ENCODE results near the gene TRIM26. TPM values are rescaled to one million over a fixed set of nuclear protein-coding genes. Genes with fewer than 3 reads are reported as not detected.
"Not testable (repeated sequence)": the region's sequence is repeated elsewhere in the genome, so short reads cannot be mapped to it uniquely, and the experiment has no call there.

The TRIM26 gene
- total RNA-seq, 6 donors from 2014 or later = 38.4 to 67.1 (median 53.8) TPM

GRCh38 chr6:30167101-30167500 is 46.1 kb downstream of the TRIM26 start:
- 41 to 60% methylated on average over 6 of the region's 6 CpGs for WGBS, 2 donors
- H3K36me3 ChIP-seq = no peaks in the 10 kb centered on the region
- H3K27me3 ChIP-seq = peaks cover 0 to 20% (median 5%) of the 10 kb centered on the region in 4 donors
- DNase-seq = no peak
- H3K4me1 ChIP-seq = peaks cover 0 to 12% (median 7%) of the 10 kb centered on the region in 4 donors
- no peak overlapping the region for H3K4me3 ChIP-seq
- no peaks in the 10 kb centered on the region for H3K9me3 ChIP-seq
- TF ChIP-seq POLR2AphosphoS5 (IDR thresholded peaks at IDR 0.05) = no peak
- H3K27ac ChIP-seq = no peak overlapping the region
- ATAC-seq (ENCODE audit: low FRiP score in 2 of 2) = no peak

- H3K27me3 ChIP-seq; H3K27ac ChIP-seq; DNase-seq; H3K9me3 ChIP-seq; ATAC-seq (ENCODE audit: low FRiP score in 2 of 2); H3K4me3 ChIP-seq; H3K4me1 ChIP-seq; H3K36me3 ChIP-seq: not testable (repeated sequence)
- 92 to 96% methylated on average over 1 of the region's 1 CpG for WGBS, 2 donors
Observed at GRCh38 chr6:30165238-30165637, 48.0 kb downstream of the TRIM26 start.

DNA sequence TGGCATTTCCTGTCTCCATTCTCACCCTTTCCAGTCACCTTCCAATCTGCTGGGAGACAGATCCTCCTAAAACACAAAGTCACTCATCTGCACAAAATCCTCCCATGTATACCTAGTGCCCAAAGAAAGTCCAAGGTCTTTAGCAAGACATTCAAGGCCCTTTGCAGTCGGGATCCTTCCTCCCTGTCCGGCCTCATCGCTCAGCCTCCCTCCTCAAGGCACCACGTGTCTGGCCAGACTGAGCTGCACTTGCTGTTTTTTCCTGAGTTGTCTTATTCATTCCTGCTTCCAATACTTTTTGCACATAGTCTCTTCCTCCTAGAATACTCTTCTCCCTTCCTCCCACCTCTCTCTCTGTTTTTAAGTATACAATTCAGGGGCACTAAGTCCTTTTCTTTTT is 48.5 kb downstream of the TRIM26 start:
- ATAC-seq (ENCODE audit: low FRiP score in 2 of 2) = no peak
- 82 to 90% methylated on average over 4 of the region's 4 CpGs for WGBS, 2 donors
- Histone ChIP-seq H3K4me1 (peaks cover 0 to 2% (median 0%) of the 10 kb centered on the region in 4 donors), H3K27ac (no peak overlapping the region), H3K4me3 (no peak overlapping the region), H3K9me3 (no peaks in the 10 kb centered on the region), H3K27me3 (no peaks in the 10 kb centered on the region), H3K36me3 (no peaks in the 10 kb centered on the region)
- TF ChIP-seq EP300 (IDR thresholded peaks at IDR 0.05) (no peak), POLR2A (IDR thresholded peaks at IDR 0.05) (no peak), POLR2AphosphoS5 (IDR thresholded peaks at IDR 0.05) (no peak)
- TF ChIP-seq, protein P1, sequence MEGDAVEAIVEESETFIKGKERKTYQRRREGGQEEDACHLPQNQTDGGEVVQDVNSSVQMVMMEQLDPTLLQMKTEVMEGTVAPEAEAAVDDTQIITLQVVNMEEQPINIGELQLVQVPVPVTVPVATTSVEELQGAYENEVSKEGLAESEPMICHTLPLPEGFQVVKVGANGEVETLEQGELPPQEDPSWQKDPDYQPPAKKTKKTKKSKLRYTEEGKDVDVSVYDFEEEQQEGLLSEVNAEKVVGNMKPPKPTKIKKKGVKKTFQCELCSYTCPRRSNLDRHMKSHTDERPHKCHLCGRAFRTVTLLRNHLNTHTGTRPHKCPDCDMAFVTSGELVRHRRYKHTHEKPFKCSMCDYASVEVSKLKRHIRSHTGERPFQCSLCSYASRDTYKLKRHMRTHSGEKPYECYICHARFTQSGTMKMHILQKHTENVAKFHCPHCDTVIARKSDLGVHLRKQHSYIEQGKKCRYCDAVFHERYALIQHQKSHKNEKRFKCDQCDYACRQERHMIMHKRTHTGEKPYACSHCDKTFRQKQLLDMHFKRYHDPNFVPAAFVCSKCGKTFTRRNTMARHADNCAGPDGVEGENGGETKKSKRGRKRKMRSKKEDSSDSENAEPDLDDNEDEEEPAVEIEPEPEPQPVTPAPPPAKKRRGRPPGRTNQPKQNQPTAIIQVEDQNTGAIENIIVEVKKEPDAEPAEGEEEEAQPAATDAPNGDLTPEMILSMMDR (IDR thresholded peaks at IDR 0.05) = no peak
- no peak for DNase-seq

DNA sequence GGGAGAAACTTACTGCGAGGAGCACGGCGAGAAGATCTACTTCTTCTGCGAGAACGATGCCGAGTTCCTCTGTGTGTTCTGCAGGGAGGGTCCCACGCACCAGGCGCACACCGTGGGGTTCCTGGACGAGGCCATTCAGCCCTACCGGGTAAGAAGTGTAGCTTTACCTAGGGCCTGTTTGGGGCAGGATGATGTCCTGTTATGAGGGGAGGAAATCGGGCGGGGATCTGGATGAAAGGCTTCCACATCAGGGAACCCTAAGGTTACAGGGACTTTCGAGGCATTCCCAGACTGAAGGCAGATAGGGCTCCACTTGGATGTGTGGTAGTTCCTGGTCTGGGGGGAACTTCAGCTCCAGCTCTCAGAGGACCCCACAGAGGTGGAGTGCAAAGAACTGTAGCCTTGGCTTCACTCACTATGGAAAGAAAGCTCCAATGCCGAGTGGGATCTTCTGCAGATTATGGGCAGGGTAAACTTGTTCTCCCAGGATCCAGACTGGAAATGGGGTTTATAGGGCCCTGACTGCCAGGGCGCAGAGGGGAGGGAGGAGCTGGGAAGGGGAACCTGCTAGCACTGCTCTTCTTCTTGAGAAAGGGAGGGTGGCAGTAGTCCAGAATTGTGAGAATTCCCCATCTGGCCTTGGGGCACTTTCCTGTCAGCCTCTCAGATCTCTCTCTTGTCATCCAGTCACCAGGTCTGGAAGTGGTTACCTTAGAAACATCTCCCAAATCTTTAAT is 49.1 kb downstream of the TRIM26 start:
- Histone ChIP-seq H3K4me1 (no peaks in the 10 kb centered on the region), H3K9me3 (no peaks in the 10 kb centered on the region), H3K27ac (no peak overlapping the region), H3K27me3 (no peaks in the 10 kb centered on the region), H3K36me3 (no peaks in the 10 kb centered on the region), H3K4me3 (no peak overlapping the region)
- no peak for TF ChIP-seq POLR2A (IDR thresholded peaks at IDR 0.05)
- TF ChIP-seq, protein P1 (IDR thresholded peaks at IDR 0.05) = no peak
- no peak for TF ChIP-seq POLR2AphosphoS5 (IDR thresholded peaks at IDR 0.05)
- no peak for TF ChIP-seq EP300 (IDR thresholded peaks at IDR 0.05)
- DNase-seq (no peak), ATAC-seq (ENCODE audit: low FRiP score in 2 of 2) (peak in 1 of 2 donors; percentile 17)
- 91 to 92% methylated on average over 13 to 16 of the region's 16 CpGs for WGBS, 2 donors

GRCh38 chr6:30163090-30163917 is 49.9 kb downstream of the TRIM26 start, which contains the start of gene TRIM15:
TSS of gene TRIM15 (plus strand) at chr6:30163546. CDS start at chr6:30163685, 139 bp downstream.
- Histone ChIP-seq H3K27ac (no peak within 1 kb of the TSS), H3K9me3 (no peaks in the 10 kb centered on the region), H3K27me3 (no peaks in the 10 kb centered on the region), H3K36me3 (no peaks in the 10 kb centered on the region), H3K4me3 (no peak within 1 kb of the TSS), H3K4me1 (no peaks in the 10 kb centered on the region)
- ATAC-seq (ENCODE audit: low FRiP score in 2 of 2) = peak in 1 of 2 donors; percentile 8
- WGBS, 2 donors = 73 to 74% methylated on average over 20 to 27 of the region's 31 CpGs
- no peak for DNase-seq
- TF ChIP-seq POLR2AphosphoS5 (IDR thresholded peaks at IDR 0.05) (no peak), EP300 (IDR thresholded peaks at IDR 0.05) (no peak), POLR2A (IDR thresholded peaks at IDR 0.05) (no peak)
- TF ChIP-seq, protein P1 (IDR thresholded peaks at IDR 0.05) = no peak

Data from upper lobe of left lung (tissue), 6 donors.